Fibroblast of skin of left quadriceps (primary cell): ENCODE data around the gene TCF7L1.

ENCODE experiments used
- DNase-seq, 2 experiments: peaks; one replicate each; pipeline ENCODE4 v3.0.0-alpha.2; 2013; ENCODE audit warnings: low read depth in 2 of 2

The TCF7L1 gene

GRCh38 chr2:85354286-85355072, 221.3 kb downstream of the TCF7L1 start, which contains the start of the genes ELMOD3 and RETSAT:
Gene ELMOD3 (plus strand): TSS chr2:85354769. CDS start chr2:85357199, 2,430 bp downstream.
Gene RETSAT (minus strand): TSS chr2:85354528. CDS start chr2:85354507, 21 bp downstream.
- DNase-seq = peak; percentile 99

DNA sequence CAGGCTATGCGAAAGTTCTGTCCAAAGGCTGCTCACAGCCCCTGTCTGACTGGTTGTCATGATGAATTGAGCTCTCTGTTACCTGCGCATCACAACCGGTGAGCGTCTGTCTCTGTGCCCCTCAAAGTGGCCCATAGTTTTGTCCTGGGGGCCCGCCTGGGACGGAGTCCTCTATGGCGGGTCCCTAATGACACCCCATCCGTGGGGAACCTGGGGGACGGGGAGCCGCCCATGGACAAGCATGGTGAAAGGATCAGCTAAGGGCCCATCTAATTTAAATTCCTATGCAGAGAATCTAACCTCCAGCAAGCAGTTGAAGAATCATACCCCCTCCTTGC, 221.8 kb downstream of the TCF7L1 start:
- no peak for DNase-seq

- no peak for DNase-seq
Observed at GRCh38 chr2:85355521-85355920, 222.3 kb downstream of the TCF7L1 start.

GRCh38 chr2:85356186-85356585, 223.0 kb downstream of the TCF7L1 start:
- no peak for DNase-seq

DNA sequence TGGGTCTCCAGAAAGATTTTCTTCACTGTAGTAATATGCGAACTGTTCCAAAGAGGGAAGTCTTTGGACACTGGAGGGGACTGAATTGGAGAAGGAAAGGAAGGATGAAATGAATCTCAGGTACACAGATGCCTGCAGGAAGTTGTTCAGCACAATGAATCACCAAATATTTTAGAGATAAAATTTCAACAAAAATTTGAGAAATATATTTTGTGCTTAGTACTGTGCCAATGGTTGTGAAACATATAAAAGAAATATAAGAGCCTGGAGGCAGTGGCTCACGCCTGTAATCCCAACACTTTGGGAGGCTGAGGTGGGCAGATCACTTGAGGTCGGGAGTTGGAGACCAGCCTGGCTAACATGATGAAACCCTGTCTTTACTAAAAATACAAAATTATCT, 224.5 kb downstream of the TCF7L1 start:
- no peak for DNase-seq
